SU-DHL-6 (cell line): Measurements from ENCODE around the gene WDR4.

Source experiments
- H2AFZ ChIP-seq: fragments of 200-600 bp; sonication (generic); 2 replicates; pipeline ENCODE4 v1.6.1; 2014; ENCODE audit warnings: low read depth, mild to moderate bottlenecking, moderate library complexity, mixed read lengths, antibody characterized with exemption, low read length; ENCODE audit not compliant: severe bottlenecking
- H3F3A ChIP-seq: fragments of 200-600 bp; shearing (Covaris generic); 2 replicates; pipeline ENCODE4 v1.6.0; 2016; ENCODE audit warnings: antibody characterized with exemption, mild to moderate bottlenecking; ENCODE audit not compliant: insufficient read depth
- H3K27ac ChIP-seq: fragments of 200-600 bp; sonication (generic); 2 replicates; pipeline ENCODE4 v1.5.1; 2016; ENCODE audit warnings: low read depth, mild to moderate bottlenecking, low read length, moderate library complexity, mixed read lengths
- H3K27me3 ChIP-seq: fragments of 200-600 bp; sonication (generic), shearing (Covaris generic); 2 replicates; pipeline ENCODE4 v1.6.0; 2014; ENCODE audit warnings: mild to moderate bottlenecking, low read length
- H3K36me3 ChIP-seq: fragments of 200-600 bp; sonication (generic); 2 replicates; pipeline ENCODE4 v1.6.1; 2014; ENCODE audit warnings: mild to moderate bottlenecking, low read length, mixed read lengths
- H3K4me2 ChIP-seq: fragments of 300-600, 200-600 bp; shearing (Covaris generic), sonication (generic); 2 replicates; pipeline ENCODE4 v1.6.0; 2014; ENCODE audit warnings: low read length, low read depth, mild to moderate bottlenecking; ENCODE audit not compliant: poor library complexity, severe bottlenecking
- H3K4me3 ChIP-seq: fragments of 200-600 bp; sonication (generic); 2 replicates; pipeline ENCODE4 v1.5.1; 2014; ENCODE audit warnings: antibody characterized with exemption, low read length, mild to moderate bottlenecking, mixed read lengths; ENCODE audit not compliant: insufficient read depth, poor library complexity, severe bottlenecking
- H3K79me2 ChIP-seq: fragments of 200-600 bp; sonication (generic); 2 replicates; pipeline ENCODE4 v1.6.1; 2014; ENCODE audit warnings: mild to moderate bottlenecking, low read length, moderate library complexity; ENCODE audit not compliant: insufficient read depth
- H3K9ac ChIP-seq: fragments of 200-600 bp; sonication (generic); 2 replicates; pipeline ENCODE4 v1.7.0; 2014; ENCODE audit warnings: mild to moderate bottlenecking, low read length
- H3K9me2 ChIP-seq: fragments of 200-600 bp; sonication (generic); replicated peaks from 2 replicates; pipeline ENCODE4 v1.6.1; 2014; ENCODE audit warnings: low read length; ENCODE audit not compliant: insufficient read depth
- H3K9me3 ChIP-seq: fragments of 200-600 bp; sonication (generic); 2 replicates; pipeline ENCODE4 v1.6.1; 2014; ENCODE audit warnings: low read length, mixed read lengths; ENCODE audit not compliant: insufficient read depth
- H4K20me1 ChIP-seq: fragments of 200-600 bp; sonication (generic); 2 replicates; pipeline ENCODE4 v1.6.1; 2014; ENCODE audit warnings: low read depth, mild to moderate bottlenecking, antibody characterized with exemption, low read length, moderate library complexity, mixed read lengths
- CTCF ChIP-seq: fragments of 200-600 bp; sonication (generic); IDR thresholded peaks from one replicate; pipeline ENCODE4 v1.5.1; 2017; ENCODE audit warnings: antibody characterized with exemption, mild to moderate bottlenecking, low read length, moderate library complexity; ENCODE audit not compliant: insufficient read depth, poor library complexity, severe bottlenecking
- EZH2phosphoT487 ChIP-seq: fragments of 200-600 bp; sonication (generic), shearing (Covaris generic); conservative IDR thresholded peaks from 2 replicates; pipeline ENCODE4 v1.6.1; 2018; ENCODE audit warnings: mild to moderate bottlenecking, antibody characterized with exemption, low read length, moderate library complexity, mixed read lengths

The WDR4 gene

GRCh38 chr21:42835611-42836401 is 43.5 kb downstream of the WDR4 start:
- Histone ChIP-seq H3K9ac (no peak overlapping the region), H3K79me2 (no peaks in the 10 kb centered on the region), H3K27ac (no peak overlapping the region), H3K27me3 (no peaks in the 10 kb centered on the region), H3K36me3 (peaks cover 5% of the 10 kb centered on the region), H3F3A (peaks cover 4% of the 10 kb centered on the region; the same call in 1 of the 2 replicates), H3K9me2 (no peaks in the 10 kb centered on the region), H3K9me3 (no peaks in the 10 kb centered on the region), H3K4me3 (no peak overlapping the region), H3K4me2 (no peak overlapping the region), H4K20me1 (no peaks in the 10 kb centered on the region; the same call in 1 of the 2 replicates), H2AFZ (no peak overlapping the region)
- no peak for TF ChIP-seq EZH2phosphoT487
- no peak for TF ChIP-seq CTCF

DNA sequence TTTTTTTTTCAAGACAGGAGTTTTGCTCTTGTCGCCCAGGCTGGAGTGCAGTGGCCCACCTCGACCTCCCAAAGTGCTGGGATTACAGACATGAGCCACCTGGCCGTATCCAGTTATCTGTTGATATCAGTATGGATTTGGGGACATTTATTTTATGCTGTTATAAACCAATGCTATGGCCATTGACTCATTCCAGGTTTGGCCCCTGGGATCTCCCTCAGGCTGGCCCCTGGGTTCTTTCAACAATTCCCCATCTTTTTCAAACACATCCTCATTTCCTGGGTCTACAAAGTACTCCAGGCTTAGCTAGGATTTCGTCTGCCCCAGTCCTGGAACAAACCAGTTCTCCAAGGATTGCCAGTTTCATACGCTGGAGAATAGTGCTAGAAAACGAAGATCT is 44.1 kb downstream of the WDR4 start:
- H3K79me2 ChIP-seq: no peaks in the 10 kb centered on the region
- H2AFZ ChIP-seq: no peak overlapping the region
- H3K9ac ChIP-seq: no peak overlapping the region
- no peaks in the 10 kb centered on the region for H3K9me3 ChIP-seq
- H3F3A ChIP-seq: peaks cover 4% of the 10 kb centered on the region; the same call in 1 of the 2 replicates
- TF ChIP-seq EZH2phosphoT487 (no peak), CTCF (no peak)
- H3K27me3 ChIP-seq: no peaks in the 10 kb centered on the region
- H3K4me2 ChIP-seq: no peak overlapping the region
- H3K4me3 ChIP-seq: no peak overlapping the region
- no peaks in the 10 kb centered on the region; the same call in 1 of the 2 replicates for H3K36me3 ChIP-seq
- no peaks in the 10 kb centered on the region for H4K20me1 ChIP-seq
- H3K9me2 ChIP-seq: no peaks in the 10 kb centered on the region
- H3K27ac ChIP-seq: no peak overlapping the region

GRCh38 chr21:42834726-42835191 is 44.6 kb downstream of the WDR4 start:
- Histone ChIP-seq H3K9me3 (no peaks in the 10 kb centered on the region), H3K27me3 (no peaks in the 10 kb centered on the region), H3K36me3 (no peaks in the 10 kb centered on the region), H3K9me2 (no peaks in the 10 kb centered on the region), H3K4me3 (no peak overlapping the region), H3K27ac (no peak overlapping the region), H4K20me1 (no peaks in the 10 kb centered on the region), H2AFZ (no peak overlapping the region), H3K4me2 (no peak overlapping the region), H3K79me2 (no peaks in the 10 kb centered on the region), H3F3A (peaks cover 4% of the 10 kb centered on the region; the same call in 1 of the 2 replicates), H3K9ac (no peak overlapping the region)
- TF ChIP-seq CTCF (no peak), EZH2phosphoT487 (no peak)
